NCI-H226 (cell line): ENCODE results near the gene SPECC1.
"Not testable (repeated sequence)": the region's sequence is repeated elsewhere in the genome, so short reads cannot be mapped to it uniquely, and the experiment has no call there.

Experiments
- DNase-seq: peaks from one replicate; pipeline ENCODE4 v3.0.0-alpha.2; 2015

Gene SPECC1

DNA sequence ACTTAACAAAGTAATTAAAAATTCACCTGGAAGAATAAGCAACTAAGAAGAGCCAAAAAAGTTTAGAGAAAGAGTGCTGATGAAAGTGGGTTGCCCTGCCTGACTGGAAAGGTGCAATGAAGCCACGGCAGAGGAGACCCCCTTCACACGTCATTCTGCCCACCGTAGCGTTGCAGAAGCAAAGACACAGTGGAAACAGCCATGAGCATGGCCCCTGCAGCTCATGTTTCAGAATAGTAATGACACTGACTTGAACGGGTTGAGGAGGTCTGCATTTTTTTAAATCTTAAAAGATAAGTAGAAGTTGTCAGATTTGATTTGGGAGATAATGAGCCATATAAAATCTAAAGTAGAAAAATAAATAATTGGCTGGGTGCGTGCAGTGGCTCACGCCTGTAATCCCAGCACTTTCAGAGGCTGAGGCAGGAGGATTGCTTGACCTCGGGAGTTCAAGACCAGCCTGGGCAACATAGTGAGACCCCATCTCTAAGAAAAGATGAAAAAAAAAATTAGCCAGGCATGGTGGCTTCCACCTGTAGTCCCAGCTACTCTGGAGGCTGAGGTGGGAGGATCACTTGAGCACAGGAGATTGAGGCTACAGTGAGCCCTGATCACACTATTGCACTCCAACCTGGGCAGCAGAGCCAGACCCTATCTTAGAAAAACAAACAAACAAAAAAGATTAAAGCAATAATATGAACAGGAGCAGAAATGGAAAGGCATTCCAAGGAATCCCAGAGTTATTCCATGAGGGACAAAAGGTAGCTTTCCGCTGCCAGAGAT lies 273.6 kb downstream of the SPECC1 start:
- no peak for DNase-seq

GRCh38 chr17:20284022-20284421 lies 274.9 kb downstream of the SPECC1 start:
- no peak for DNase-seq

DNA sequence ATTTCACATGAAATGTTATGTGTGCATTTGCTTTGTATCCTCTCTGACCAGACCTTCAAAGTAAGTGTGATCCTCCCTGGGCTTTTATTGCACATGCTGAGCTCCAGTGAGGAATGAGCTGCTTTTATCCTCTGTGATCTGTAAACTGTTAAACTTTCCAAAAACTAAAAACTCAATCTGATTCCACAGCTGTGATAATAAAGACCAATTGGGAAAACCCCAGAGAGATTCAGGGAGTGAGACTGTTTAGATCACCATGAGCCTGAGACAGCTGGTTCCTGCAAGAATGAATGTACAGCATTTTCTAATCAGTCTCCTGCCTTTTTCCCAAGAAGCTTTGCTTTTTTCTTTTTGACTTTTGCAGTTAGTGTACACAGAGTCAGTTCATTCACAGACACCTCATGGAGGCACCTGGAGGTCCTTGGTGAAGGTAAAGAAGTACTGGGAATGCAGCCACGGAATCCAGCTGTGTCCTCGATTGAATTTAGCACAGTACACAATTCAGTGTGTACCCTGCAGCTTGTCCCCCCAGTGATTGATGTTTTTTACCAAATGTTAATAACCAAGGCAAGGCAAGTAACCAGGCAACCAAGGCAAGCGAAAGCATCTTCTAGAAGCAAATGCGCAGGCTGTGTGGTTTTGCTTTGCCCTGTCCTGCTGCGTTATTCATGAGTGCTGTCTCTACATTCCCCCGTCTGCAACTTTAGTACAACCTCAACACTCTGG lies 275.6 kb downstream of the SPECC1 start:
- no peak for DNase-seq

GRCh38 chr17:20289984-20290383 lies 280.8 kb downstream of the SPECC1 start:
- DNase-seq = no peak

DNA sequence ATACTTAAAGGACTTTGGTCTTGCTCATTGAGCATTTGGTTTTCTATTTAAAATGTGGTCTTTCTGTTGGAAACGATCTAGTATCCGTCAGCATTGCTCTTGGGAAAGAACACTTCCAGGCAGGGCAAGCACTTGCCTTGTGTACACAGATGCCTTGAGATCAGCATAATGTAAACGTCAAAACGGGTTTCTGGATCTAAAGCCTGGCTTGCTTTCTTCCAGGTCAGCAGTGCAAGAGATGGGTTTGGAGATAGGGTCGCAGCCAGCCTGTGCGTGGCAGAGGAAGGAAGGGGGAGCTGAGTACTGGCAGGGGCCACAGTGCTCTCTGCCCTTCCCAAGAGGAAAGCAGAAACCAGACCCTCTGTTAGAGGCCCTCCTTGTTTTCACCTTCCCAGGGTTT lies 282.7 kb downstream of the SPECC1 start:
- DNase-seq = no peak

DNA sequence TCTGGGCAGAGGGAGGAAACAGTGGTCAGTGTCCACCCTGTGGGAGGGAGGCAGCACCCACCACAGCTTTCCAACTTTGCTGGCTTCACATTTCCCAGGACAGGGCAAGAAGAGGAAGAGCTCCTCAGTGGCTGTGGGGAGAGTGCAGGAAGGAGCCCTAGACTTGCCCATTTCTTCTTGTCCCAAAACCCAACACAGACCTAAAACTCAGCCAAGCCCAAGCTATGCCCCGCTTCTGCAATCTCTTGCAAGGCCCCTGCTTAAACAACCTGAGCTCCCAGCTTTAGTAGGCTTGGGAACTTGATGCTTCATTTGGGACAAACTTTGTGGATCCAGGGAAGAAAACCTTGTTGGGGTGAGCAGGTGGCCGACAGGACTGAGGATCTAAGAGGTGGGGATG lies 284.3 kb downstream of the SPECC1 start:
- DNase-seq = no peak

DNA sequence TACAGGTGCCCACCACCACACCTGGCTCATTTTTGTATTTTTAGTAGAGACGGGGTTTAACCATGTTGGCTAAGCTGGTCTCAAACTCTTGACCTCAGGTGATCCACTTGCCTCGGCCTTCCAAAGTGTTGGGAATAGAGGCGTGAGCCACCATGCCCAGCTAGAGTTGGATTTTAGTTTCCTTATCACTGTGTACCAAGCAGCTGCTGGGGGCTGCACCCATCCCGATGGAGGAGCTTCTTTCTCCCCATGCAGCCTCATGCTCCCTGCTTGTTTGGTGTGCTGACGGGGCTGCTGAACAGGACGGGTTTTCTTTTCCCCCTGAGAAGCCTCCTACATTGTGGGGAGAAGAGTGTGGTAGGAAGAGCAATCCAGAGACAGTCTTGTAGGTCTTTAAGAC lies 285.0 kb downstream of the SPECC1 start:
- no peak for DNase-seq

DNA sequence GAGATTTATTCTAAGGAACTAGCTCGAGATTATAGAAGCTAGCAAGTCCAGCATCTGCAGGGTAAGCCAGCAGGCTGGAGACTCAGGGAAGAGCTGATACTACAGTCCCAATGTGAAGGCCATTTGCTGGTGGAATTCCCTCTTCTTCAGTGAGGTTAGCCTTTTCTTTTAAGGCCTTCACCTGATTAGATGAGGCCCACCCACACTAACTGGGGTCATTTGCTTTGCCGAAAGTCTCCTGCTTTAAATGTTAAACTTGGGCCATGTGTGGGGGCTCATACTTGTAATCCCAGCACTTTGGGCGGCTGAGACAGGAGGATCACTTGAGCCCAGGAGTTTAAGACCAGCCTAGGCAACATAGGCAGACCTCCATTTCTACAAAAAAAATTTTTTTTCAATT lies 289.9 kb downstream of the SPECC1 start:
- no peak for DNase-seq

DNA sequence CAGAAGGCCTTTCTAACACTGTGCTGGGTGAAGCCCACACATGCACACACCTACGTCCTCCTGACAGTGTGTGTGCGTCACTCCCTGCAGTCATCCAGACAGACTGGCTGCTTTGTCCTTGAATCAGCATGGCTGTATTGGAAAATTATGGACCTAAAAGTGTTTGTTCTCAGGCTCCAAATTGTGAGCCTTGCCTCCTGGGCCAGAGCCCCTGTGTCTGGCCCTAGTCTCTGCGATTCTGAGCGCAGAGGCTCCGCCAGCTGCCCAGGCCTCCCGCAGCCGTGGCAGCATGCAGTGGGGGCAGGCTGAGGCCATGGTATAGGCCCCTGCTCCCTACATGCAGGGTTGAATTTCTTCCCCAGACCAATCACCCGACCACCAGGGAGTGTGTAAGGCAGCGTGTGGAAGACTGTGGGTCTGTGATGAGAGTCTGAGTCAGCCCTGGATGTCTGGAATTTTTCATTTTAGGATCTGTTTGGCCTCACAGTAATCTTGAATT lies 291.3 kb downstream of the SPECC1 start:
- DNase-seq = no peak

GRCh38 chr17:20302246-20302917 lies 293.2 kb downstream of the SPECC1 start:
- DNase-seq = no peak

DNA sequence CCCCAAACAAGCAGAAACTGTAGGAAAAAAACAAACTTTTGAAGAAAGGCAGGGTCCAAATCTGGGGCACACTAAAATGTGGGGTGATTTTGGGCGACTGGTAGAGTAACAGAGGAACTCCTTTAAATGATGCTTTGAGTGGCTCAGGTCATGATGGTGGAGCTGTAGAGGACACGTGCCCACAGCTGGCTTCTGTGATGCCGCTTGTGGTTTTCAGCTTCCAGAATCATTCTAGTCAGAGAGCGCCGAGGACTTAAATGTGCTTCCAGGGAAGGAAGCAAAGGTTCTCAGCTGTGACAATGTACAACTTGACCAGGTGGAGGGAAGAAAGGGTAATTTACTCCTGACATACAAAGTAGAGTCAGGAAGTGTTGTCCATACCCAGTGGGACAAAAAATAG lies 295.8 kb downstream of the SPECC1 start:
- DNase-seq = no peak

- no peak for DNase-seq
These were observed 297.8 kb downstream of the SPECC1 start for GRCh38 chr17:20306924-20307323.

- no peak for DNase-seq
These were observed 298.3 kb downstream of the SPECC1 start for GRCh38 chr17:20307326-20307910.

DNA sequence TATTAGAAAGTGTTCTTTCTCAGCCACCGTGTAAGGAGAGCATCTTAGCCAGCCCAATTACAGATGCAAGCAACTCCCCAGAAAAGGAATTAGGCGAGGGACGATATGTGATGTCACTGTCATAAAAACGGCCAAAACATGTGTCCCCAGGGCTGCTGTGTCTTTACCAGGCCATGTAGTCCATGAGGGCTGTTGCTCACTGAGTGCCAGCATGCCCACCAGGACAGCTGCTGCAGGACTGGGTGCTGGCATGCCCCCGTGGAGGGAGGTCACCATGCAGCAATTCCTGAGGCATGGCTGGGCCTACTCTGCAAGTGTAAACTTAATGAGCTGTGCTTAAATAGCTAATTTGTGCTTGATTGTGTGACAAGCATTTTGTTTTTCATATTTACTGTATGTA lies 301.3 kb downstream of the SPECC1 start:
- no peak for DNase-seq

DNA sequence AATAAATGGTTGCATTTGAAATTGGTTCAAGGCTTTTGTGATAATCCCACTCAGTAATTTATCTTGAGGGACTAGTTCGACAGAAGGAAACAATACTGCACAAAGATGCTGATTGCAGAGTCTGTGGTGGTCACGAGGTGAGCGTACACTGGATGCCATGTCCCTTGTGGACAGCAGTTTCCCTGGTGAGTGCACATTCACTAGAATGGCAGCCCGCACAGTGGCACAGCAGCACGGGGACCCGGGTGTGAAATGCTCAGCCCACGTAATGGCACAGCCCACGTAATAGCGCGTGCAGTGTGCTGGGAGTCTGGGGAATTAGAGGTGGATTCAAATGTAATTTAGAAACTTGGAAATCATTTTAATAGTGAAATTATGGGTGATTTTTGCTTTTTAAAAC lies 304.1 kb downstream of the SPECC1 start:
- DNase-seq = no peak

- DNase-seq = no peak
These were observed 304.7 kb downstream of the SPECC1 start for GRCh38 chr17:20313891-20314290.

DNA sequence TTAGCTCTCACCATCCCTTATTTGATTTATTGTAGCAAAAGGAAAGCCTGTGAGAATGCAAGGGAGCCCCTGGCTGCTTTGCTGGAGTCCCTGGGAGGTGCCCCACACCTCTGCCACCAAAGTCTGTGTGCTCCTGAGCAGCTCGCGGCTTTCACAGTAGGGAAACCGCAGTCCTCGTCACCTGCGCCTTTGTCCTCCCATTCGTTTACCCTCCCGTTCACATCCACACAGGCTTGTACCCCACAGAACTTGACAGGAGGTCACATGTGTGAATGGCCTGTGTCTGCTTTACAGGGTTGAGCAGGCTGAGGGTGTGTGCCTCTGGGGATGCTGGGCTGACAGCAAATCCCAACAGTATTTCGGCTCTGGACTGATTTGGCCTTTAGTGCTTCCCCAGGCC lies 305.7 kb downstream of the SPECC1 start:
- no peak for DNase-seq

DNA sequence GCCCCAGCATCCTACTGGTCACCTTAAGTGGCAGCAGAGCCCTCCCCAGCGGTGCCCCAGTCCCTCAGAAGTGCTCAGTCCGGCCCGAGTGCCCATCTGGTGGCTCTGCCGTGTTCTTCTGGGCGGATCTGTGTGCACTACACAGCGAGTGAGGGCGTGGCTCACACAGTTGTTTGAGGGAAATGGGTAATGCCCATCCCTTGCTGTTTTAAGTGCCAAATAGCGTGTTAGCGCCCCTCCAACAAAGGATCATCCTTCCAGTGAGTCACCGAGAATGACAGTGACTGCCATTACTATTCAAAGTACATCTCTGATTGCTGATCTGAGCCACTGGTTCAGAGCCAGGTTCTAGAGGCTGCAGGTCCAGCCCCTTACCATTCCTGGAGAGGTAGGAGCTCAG lies 306.2 kb downstream of the SPECC1 start:
- DNase-seq = no peak

- DNase-seq = no peak
These were observed 306.7 kb downstream of the SPECC1 start for GRCh38 chr17:20315821-20316220.

- DNase-seq = not testable (repeated sequence)
These were observed 311.5 kb downstream of the SPECC1 start for GRCh38 chr17:20320535-20321229.

GRCh38 chr17:20321357-20321756 lies 312.2 kb downstream of the SPECC1 start:
- not testable (repeated sequence) for DNase-seq

- DNase-seq = not testable (repeated sequence)
These were observed 318.6 kb downstream of the SPECC1 start for GRCh38 chr17:20327739-20328138.

DNA sequence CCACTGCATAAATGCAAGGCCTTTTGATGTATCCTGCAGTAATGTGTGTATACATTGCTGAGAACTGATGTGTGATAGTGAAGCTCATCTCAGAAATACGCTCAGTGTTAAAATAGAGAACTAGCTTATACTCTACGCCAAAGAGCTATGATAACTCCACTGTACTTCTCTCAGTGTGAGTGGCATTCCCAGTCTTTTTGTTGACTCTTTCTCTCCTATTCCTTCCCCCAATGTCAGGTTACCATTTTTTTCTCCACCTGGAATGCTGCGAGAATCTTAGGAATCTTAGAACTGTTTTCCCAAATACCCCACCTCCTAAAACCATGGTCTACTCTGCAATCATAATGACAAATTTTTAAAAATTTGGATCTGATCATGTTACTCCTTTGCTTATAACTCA lies 342.2 kb downstream of the SPECC1 start:
- not testable (repeated sequence) for DNase-seq
